Endothelial cell of hepatic sinusoid (primary cell): Measurements from ENCODE around the gene SYT17.

ENCODE experiments used
- in situ Hi-C: cut with HindIII; loops from 2 replicates; pipeline ENCODE4 v1.10.0; 2017; ENCODE audit warnings: low sequenced_read_pairs

The SYT17 gene

DNA sequence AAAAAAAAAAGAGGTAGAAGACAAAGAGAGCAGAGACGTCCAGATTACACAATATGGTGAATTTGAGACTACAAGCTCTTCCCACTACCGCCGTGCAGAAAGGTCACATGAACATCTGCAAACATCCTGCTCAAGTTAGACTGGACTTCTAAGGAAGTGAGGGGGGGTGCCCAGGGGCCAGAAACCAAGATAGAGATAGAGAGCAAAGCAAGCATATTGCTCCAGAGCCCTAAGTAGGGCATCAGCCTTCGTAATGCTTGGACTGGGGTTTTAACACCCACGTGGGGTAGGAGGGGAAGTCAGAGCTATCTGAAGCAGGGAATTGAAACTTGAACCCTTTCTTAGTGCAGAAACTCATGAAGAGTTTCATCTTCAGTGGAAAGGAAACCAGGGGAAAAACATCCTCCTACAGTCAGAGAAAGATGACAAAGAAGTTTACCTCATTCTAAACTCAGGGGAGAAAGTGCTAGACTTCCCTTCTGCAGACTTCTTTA is 126.2 kb downstream of the SYT17 start:
- in situ Hi-C loops, result no loop called here

DNA sequence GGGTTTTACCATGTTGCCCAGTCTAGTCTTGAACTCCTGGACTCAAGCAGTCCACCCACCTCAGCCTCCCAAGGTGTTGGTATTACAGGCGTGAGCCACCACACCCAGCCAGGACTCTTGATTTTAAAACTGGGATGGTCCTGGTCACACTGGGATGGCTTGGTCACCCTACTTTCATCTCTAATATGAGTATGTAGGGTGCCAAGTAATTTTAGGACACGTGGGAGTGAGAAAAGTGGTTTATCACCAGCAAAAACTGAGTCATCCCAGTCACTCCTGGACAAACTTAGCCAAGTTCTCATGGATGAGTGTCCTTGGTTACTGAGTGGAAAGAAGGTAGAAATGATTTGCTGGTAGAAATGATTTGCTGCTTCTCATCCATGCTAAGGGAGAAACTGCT is 127.4 kb downstream of the SYT17 start:
- in situ Hi-C loops, result no loop called here

DNA sequence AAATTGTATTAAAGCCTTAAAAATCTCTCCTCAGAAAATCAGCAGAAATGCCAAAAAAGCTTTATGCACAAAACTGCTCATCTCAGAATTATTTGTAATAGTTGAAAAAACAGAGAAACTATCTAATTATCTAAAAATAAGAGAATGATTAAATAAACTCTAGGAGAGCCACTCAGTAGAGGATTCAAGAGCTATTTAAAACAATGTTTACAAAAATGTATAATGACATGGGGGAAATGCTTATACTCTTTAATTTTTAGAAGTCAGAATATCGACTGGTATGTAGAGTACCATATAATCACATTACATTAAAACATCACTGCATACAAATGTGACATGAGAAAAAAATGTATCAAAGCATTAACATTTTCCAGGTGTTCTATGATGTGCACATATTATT is 129.4 kb downstream of the SYT17 start:
- in situ Hi-C loops, result no loop called here

DNA sequence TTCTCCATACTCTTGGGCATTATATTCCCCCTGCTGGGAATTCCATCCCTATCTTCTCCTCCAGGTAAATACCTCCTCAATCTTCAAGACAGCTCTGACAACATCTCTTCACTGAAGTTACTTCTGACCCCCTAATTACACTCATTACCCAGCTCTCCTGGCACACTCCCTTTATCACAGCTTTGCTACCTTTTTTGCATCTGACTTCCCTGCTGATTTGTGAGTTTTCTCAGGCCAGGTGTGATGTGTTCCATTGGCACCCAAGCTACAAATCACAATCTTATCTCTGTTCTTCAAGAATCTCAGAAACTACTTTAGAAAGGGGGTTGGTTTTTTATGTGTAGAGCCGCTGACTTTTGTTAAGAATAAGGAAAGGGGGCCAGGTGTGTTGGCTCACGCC is 131.5 kb downstream of the SYT17 start:
- in situ Hi-C loops, result no loop called here

GRCh38 chr16:19301931-19302330 is 133.9 kb downstream of the SYT17 start:
- in situ Hi-C loops, result no loop called here

- in situ Hi-C loops, result no loop called here
These were observed 136.7 kb downstream of the SYT17 start for GRCh38 chr16:19304750-19305149.

GRCh38 chr16:19305443-19305842 is 137.4 kb downstream of the SYT17 start:
- in situ Hi-C loops, result no loop called here

DNA sequence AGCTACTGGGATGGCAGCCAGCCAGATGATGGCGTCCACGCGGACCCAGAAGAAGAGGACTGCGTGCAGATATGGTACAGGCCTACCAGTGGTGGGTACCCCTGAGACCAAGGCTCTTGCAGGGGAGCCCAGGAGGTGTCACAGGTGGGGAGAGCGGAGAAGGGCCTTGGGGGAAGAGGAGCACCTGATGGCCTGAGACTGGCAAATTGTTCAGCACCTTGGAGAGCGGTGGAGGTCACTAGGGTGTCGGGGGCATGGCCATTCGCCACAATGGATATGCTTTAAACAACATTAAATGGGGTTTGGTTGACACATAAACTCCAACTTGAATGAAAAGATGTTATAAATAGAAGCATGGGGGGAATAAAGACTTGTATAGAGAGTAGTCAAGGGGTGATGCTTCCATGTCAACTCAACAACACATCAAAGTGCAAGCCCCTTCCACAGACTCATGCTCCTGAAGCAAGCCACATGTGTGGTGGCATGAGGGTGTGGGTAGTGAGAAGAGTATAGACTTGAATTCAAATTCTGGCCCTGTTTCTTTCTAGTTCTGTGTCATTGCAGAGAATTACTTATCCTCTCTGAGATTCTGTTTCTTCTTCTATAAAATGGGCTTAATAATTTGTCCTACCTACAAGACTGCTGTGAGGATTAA is 139.7 kb downstream of the SYT17 start:
- in situ Hi-C loops, result no loop called here

DNA sequence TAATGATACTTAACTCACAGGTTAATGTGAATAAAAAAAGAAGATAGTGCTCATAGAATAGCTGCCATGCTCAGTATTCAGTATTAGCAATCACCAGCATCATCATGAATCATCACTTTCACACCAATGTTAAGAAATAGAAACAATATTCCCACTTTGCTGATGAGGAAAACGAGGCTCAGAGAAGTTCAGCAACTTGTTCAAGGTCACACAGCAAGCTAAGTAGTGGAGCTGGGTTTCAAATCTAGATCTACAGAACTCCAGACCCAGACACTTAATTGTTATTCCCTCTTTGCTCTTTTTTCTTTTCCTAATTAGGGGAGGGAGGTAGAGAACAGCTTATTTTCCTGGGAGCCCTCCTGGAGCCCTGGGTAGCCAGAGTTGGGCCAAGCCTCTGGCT is 140.4 kb downstream of the SYT17 start:
- in situ Hi-C loops, result no loop called here

DNA sequence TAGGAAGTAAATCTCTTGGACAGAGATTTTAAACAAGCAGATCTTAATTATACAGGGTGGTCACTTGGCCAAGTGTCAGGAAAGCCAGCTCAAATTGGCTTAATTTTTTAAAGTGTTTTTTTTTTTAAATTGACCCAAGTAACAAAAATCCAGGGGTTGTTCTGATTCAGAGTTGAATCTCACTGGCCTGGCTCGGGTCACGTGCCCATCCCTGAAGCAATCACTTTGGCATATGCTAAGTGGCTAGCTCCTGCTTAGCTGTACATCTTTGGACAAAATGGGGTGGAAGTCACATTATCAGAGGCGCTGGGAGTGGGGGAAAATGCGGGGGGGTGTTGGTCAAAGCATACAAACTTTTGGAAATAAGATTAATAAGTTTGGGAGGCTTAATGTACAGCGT is 141.1 kb downstream of the SYT17 start:
- in situ Hi-C loops, result no loop called here

DNA sequence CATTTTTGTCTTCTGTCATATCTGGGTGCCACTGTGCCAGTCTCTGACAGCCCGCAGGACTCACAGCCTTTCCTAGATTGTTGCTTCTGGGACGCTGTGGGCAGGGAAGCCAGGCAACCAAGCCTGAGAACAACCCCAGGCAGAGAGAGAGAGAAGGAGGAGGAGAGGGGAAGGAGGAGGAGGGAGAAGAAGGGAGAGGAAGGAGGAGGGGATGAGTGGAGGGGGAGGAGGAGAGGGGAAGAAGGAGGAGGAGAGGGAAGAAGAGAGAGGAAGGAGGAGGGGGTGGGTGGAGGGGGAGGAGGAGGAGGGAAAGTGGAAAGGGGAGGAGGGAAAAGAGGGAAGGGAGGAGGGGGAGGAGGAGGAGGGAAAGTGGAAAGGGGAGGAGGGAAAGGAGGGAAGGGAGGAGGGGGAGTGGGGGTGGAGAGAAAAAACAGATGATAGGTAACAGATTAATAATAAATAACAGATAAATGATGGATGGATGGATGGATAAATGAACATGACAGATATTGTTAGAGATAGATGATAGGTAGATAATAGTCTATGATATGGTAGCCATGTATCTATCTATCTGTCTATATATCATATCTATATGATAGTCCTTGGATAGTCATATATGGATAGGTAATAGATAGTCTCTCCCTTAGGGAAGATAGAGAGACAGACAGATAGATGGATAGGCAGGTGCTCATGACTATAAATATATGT is 146.8 kb downstream of the SYT17 start:
- in situ Hi-C loops, result no loop called here

GRCh38 chr16:19315889-19316433 is 147.9 kb downstream of the SYT17 start:
- in situ Hi-C loops, result no loop called here

DNA sequence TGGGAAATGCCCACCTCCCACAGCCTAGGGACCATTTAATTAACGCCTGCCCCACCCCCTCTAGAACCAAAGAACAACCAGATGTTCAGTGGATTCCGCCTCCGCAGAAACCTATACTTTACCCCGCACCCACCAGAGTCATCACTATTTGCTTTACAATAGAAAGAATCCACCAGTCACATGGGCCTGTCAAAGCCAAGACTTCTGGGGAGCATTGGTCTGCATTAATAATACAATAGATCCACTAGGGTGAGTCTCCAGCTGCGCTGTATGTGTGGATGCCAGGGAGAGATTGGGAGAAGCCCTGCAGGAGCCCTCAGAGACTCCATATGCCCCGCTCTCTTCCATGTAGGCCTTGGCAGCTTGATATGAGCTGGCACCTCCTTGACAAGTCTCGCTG is 148.8 kb downstream of the SYT17 start:
- in situ Hi-C loops, result no loop called here
